ENCODE measurements around the gene COL1A1.

- no peak for TF ChIP-seq CTCF (IDR thresholded peaks at IDR 0.05)
- no peak for TF ChIP-seq POLR2A (IDR thresholded peaks at IDR 0.05; ENCODE audit: low read depth)
Measured at GRCh38 chr17:50218771-50219315, 17.4 kb upstream of the COL1A1 start.

All from esophagus muscularis mucosa (tissue), 3 donors.